ENCODE data around the gene CMBL. TPM values are rescaled to one million over a fixed set of nuclear protein-coding genes. Genes with fewer than 3 reads are reported as not detected.

The CMBL gene
- total RNA-seq, 2 experiments from 2014 or later: 1.2 to 1.4 TPM

- no peaks in the 10 kb centered on the region for H3K36me3 Mint-ChIP-seq (ENCODE audit: low read depth)
- TF ChIP-seq CTCF (IDR thresholded peaks at IDR 0.05): no peak
Observed at GRCh38 chr5:10303699-10304170, 4.0 kb downstream of the CMBL start.

DNA sequence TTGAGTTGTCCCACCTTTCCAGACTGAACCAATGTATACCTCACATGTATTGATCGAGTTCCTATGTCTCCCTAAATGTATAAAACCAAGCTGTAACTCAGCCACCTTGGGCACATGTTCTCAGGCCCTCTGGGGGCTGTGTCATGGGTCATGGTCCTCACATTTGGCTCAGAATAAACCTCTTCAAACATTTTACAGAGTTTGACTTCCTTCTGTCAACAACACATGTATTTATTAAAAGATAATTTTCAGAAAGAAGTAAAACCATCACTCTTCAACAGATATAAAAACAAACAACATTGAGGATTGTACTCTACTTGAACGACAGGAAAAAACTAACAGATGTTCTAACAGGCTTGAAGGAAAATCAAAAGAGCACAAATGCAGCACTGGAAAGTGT, 4.5 kb downstream of the CMBL start:
- H3K27ac Mint-ChIP-seq: no peak overlapping the region
- H3K4me3 Mint-ChIP-seq: no peak overlapping the region
- no peaks in the 10 kb centered on the region for H3K36me3 Mint-ChIP-seq (ENCODE audit: low read depth)
- H3K27me3 Mint-ChIP-seq: peaks cover 18% of the 10 kb centered on the region
- H3K9me3 Mint-ChIP-seq: no peaks in the 10 kb centered on the region
- no peak for TF ChIP-seq CTCF (IDR thresholded peaks at IDR 0.05)
- POLR2A ChIA-PET: no interaction called here
- CTCF ChIA-PET: interaction anchor here (0.9 kb wide), 1 partner anchor 118 kb away, joined by 3 read pairs; no protein-coding TSS in a partner anchor
- ATAC-seq: no peak
- no peak for DNase-seq
- intact Hi-C loops (cut with micrococcal nuclease): no loop called here
- H3K4me1 Mint-ChIP-seq (ENCODE audit: low read depth): peaks cover 4% of the 10 kb centered on the region

More at GRCh38 chr5:10303699-10304170, 4.0 kb downstream of the CMBL start:
- POLR2A ChIA-PET: no interaction called here
- no peak overlapping the region for H3K4me3 Mint-ChIP-seq
- intact Hi-C loops (cut with micrococcal nuclease): no loop called here
- H3K9me3 Mint-ChIP-seq: no peaks in the 10 kb centered on the region
- no peak for ATAC-seq
- H3K27me3 Mint-ChIP-seq: peaks cover 20% of the 10 kb centered on the region
- CTCF ChIA-PET: interaction anchor here (0.6 to 1.2 kb wide), 2 partner anchors 20 to 108 kb away, joined by 3 to 10 read pairs; no protein-coding TSS in a partner anchor
- H3K27ac Mint-ChIP-seq: no peak overlapping the region
- peaks cover 4% of the 10 kb centered on the region for H3K4me1 Mint-ChIP-seq (ENCODE audit: low read depth)
- DNase-seq: no peak

DNA sequence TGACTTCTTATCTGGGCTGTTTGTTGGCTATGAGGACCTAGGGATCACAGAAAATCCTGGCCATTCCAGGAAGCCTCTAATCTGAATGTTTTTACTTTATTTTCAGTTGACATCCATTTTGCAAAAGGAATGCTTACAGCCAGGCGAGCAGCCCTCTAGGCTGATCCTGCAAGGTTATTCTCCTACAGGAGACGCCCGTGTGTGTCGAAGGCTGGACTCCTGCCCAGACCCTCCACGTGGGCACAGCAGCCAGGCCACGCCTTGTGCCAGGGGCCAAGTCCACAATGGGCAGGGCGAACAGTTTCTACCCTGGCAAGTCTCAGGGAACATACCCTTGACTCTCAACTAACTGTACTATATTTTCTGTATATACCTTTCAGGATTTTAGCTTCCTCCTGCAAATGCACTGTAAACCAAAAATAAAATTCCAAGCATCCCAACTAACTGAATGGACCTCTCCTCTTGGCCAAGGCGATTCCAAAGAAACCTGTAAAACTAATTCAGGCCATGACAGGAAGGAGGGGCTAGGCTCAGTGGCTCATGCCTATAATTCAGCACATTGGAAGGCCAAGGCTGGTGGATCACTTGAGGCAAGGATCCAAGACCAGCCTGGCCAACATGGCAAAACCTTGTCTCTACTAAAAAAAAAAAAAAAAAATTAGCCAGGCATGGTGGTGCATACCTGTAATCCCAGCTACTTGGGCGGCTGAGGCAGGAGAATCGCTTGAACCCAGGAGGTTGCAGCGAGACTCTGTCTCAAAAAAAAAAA, 5.7 kb downstream of the CMBL start:
- Mint-ChIP-seq H3K36me3 (ENCODE audit: low read depth) (no peaks in the 10 kb centered on the region), H3K4me3 (no peak overlapping the region), H3K27me3 (peaks cover 12% of the 10 kb centered on the region), H3K9me3 (no peaks in the 10 kb centered on the region), H3K27ac (no peak overlapping the region), H3K4me1 (ENCODE audit: low read depth) (no peaks in the 10 kb centered on the region)
- no peak for ATAC-seq
- POLR2A ChIA-PET: no interaction called here
- DNase-seq: no peak
- intact Hi-C loops (cut with micrococcal nuclease): no loop called here
- CTCF ChIA-PET: interaction anchor here (0.9 to 2.1 kb wide), 2 partner anchors 18 to 120 kb away, joined by 3 to 6 read pairs; no protein-coding TSS in a partner anchor
- no peak for TF ChIP-seq CTCF (IDR thresholded peaks at IDR 0.05)

DNA sequence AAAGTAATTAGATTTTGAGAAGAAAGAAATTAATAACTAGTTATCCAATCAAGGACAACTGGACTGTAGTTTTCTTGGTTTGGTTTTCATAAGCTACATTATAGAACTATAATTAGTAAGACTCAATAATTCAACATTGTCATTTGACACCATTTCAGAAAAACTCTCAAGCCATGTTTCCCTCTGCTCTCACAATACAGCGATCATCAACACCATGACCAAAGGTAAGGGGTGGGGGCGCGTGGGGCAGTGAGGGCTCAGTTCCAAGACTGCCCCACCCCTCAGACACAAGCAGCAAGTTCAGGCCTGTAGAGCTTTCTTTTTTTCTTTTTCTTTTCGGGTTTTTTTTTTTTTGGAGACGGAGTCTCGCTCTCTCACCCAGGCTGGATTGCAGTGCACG, 6.4 kb downstream of the CMBL start:
- CTCF ChIA-PET: interaction anchor here (2.1 kb wide), 1 partner anchor 17 kb away, joined by 6 read pairs; no protein-coding TSS in a partner anchor

More for the DNA sequence above, 6.4 kb downstream of the CMBL start:
- POLR2A ChIA-PET: no interaction called here
- no peaks in the 10 kb centered on the region for H3K4me1 Mint-ChIP-seq (ENCODE audit: low read depth)
- ATAC-seq: no peak
- no peaks in the 10 kb centered on the region for H3K36me3 Mint-ChIP-seq (ENCODE audit: low read depth)
- H3K9me3 Mint-ChIP-seq: no peaks in the 10 kb centered on the region
- no peak for DNase-seq
- H3K4me3 Mint-ChIP-seq: no peak overlapping the region
- peaks cover 10% of the 10 kb centered on the region for H3K27me3 Mint-ChIP-seq
- intact Hi-C loops (cut with micrococcal nuclease): no loop called here
- no peak for TF ChIP-seq CTCF (IDR thresholded peaks at IDR 0.05)
- no peak overlapping the region for H3K27ac Mint-ChIP-seq

Measured in activated CD8-positive, alpha-beta T cell treated with anti-CD3 and anti-CD28 coated beads for 36 hours (primary cell).